ENCODE data around the gene FAM83D. TPM values are rescaled to one million over a fixed set of nuclear protein-coding genes. Genes with fewer than 3 reads are reported as not detected.

FAM83D gene
- total and polyA plus RNA-seq, 2 of the 8 experiments (the other 6 are each of a cell fraction or from before 2014, with no cell fraction given): 60.9 to 62.6 TPM

- H3K36me3 ChIP-seq (ENCODE audit: control insufficient read depth in 2 of 4, insufficient read depth in 4 of 4, low read length in 3 of 4): peaks cover 9 to 17% (median 12%) of the 10 kb centered on the region in 4 experiments; a peak in 7 of 8 replicates
- H3K4me1 ChIP-seq (replicated peaks in 1 of 4; ENCODE audit: control insufficient read depth in 3 of 4, insufficient read depth in 4 of 4, low read length in 3 of 4): peaks cover 0 to 6% (median 0%) of the 10 kb centered on the region in 4 experiments; a peak in 1 of 7 replicates
- H4K20me1 ChIP-seq (replicated peaks in 1 of 2; ENCODE audit: control insufficient read depth in 1 of 2, insufficient read depth in 2 of 2, low read length in 2 of 2): peaks cover 2 to 6% of the 10 kb centered on the region in 2 experiments
- no peak overlapping the region for H2BK15ac ChIP-seq (ENCODE audit: low read length)
- no peaks in the 10 kb centered on the region for H3K9me3 ChIP-seq (ENCODE audit: insufficient read depth in 2 of 2, low read depth in 1 of 2, low read length in 1 of 2)
- ChIA-PET POLR2A (ENCODE audit: partially characterized antibody) (interaction anchor here (1.4 to 6.0 kb wide), 2 partner anchors 15 to 38 kb away, joined by 3 to 56 read pairs; partner anchors contain the start of gene FAM83D), CTCF (ENCODE audit: partially characterized antibody) (interaction anchor here (0.6 kb wide), 1 partner anchor 92 kb away, joined by 4 read pairs; no protein-coding TSS in a partner anchor)
- H2BK12ac ChIP-seq (ENCODE audit: low read depth, low read length): no peak overlapping the region
- H3K18ac ChIP-seq (ENCODE audit: extremely low read depth, low read length): no peak overlapping the region
- no peaks in the 10 kb centered on the region for H3K27me3 ChIP-seq (replicated peaks in 1 of 4; ENCODE audit: control insufficient read depth in 3 of 4, extremely low read depth in 1 of 4, insufficient read depth in 3 of 4, low read length in 3 of 4)
- H4K5ac ChIP-seq (ENCODE audit: insufficient read length, low read depth, low read length): no peak overlapping the region
- H3K14ac ChIP-seq (ENCODE audit: insufficient read length): no peak overlapping the region
- H2BK20ac ChIP-seq (ENCODE audit: low read length): no peak overlapping the region
- no peak overlapping the region for H4K91ac ChIP-seq (replicated peaks; ENCODE audit: insufficient read length, low read length)
- H3K56ac ChIP-seq (replicated peaks; ENCODE audit: insufficient read length, low read depth, low read length): no peak overlapping the region
- no peak overlapping the region for H4K8ac ChIP-seq (ENCODE audit: extremely low read depth, insufficient read depth, low read length)
- H3K4me2 ChIP-seq (ENCODE audit: insufficient read depth in 1 of 2, low read depth in 2 of 2, low read length in 2 of 2): no peak overlapping the region
- peaks cover 4 to 64% of the 10 kb centered on the region in 2 experiments; a peak in 3 of 4 replicates for H3K79me2 ChIP-seq (ENCODE audit: control insufficient read depth in 1 of 2, insufficient read depth in 2 of 2, low read length in 2 of 2)
- no peak overlapping the region for H2AK5ac ChIP-seq (ENCODE audit: low read depth, low read length)
- DNase-seq (ENCODE audit: low read depth in 1 of 2, low spot score in 2 of 2) (no peak), FAIRE-seq (no peak)
- no peaks in the 10 kb centered on the region; the same call in 1 of the 2 replicates for H3K79me1 ChIP-seq (ENCODE audit: low read depth, low read length)
- H3K4ac ChIP-seq (replicated peaks; ENCODE audit: insufficient read length, low read depth, low read length): no peak overlapping the region
- H2AFZ ChIP-seq (ENCODE audit: low read length): no peak overlapping the region
- TF ChIP-seq HDAC2 (IDR thresholded peaks at IDR 0.05; ENCODE audit: borderline replicate concordance in 1 of 2, low read depth in 2 of 2, low read length in 2 of 2): no peak
- TF ChIP-seq SRF (IDR thresholded peaks at IDR 0.05; ENCODE audit: low read depth, low read length): no peak
- TF ChIP-seq CREB1 (IDR thresholded peaks at IDR 0.05): no peak
- no peak for TF ChIP-seq NRF1 (IDR thresholded peaks at IDR 0.05; ENCODE audit: low read depth, low read length)
- TF ChIP-seq CEBPB (IDR thresholded peaks at IDR 0.05; ENCODE audit: low read depth, low read length): no peak
- no peak for TF ChIP-seq CBX5 (IDR thresholded peaks at IDR 0.05; ENCODE audit: low read depth, low read length)
- peaks cover 4% of the 10 kb centered on the region for H3K23me2 ChIP-seq (ENCODE audit: low read depth, low read length)
- H3K27ac ChIP-seq (ENCODE audit: low read depth, low read length): no peak overlapping the region
- H2BK120ac ChIP-seq (replicated peaks; ENCODE audit: low read depth, low read length): no peak overlapping the region
- no peak overlapping the region for H2BK5ac ChIP-seq (ENCODE audit: low read depth, low read length)
- H3K4me3 ChIP-seq (ENCODE audit: extremely low read depth in 1 of 4, insufficient read depth in 2 of 4, low read depth in 3 of 4, low read length in 4 of 4): no peak overlapping the region
- no peak overlapping the region for H3K23ac ChIP-seq (ENCODE audit: insufficient read length)
- H3K9ac ChIP-seq (replicated peaks in 1 of 4; ENCODE audit: extremely low read depth in 1 of 4, low read depth in 3 of 4, low read length in 3 of 4): no peak overlapping the region
Observed at GRCh38 chr20:38965264-38965663, 39.0 kb downstream of the FAM83D start.
